ENCODE data around the gene CCDC85B. TPM values are rescaled to one million over a fixed set of nuclear protein-coding genes. Genes with fewer than 3 reads are reported as not detected.

CCDC85B gene
- total RNA-seq, 1 experiment from 2014 or later, result 55.3 TPM

DNA sequence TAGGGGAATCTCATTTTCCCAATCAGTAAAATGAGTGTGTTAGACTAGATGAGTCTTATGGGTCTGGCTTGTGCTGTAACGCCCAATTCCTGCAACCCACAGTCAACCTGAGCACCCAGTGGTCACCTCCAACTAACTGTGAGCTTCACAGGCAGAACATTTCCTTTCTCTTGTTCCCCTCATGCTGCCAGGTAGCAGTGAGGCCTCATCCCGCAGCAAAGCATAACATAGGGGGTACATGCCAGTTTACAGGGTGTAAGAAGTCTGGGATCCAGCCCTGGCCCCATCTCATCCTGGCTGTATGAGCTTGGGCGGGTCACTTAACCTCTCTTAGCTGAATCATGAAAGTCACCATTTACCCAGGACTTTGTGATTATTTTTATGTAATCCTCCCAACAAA is 21.6 kb upstream of the CCDC85B start:
- no peak for TF ChIP-seq FOXP1 (CRISPR knock-in tag; IDR thresholded peaks at IDR 0.05; ENCODE audit: borderline replicate concordance)
- TF ChIP-seq IRF2 (CRISPR knock-in tag; IDR thresholded peaks at IDR 0.05; ENCODE audit: borderline replicate concordance, low read depth), result no peak
- no peak for TF ChIP-seq ETV6 (CRISPR knock-in tag; IDR thresholded peaks at IDR 0.05)
- TF ChIP-seq ZNF423 (CRISPR knock-in tag; IDR thresholded peaks at IDR 0.05), result no peak
- TF ChIP-seq, protein P1, sequence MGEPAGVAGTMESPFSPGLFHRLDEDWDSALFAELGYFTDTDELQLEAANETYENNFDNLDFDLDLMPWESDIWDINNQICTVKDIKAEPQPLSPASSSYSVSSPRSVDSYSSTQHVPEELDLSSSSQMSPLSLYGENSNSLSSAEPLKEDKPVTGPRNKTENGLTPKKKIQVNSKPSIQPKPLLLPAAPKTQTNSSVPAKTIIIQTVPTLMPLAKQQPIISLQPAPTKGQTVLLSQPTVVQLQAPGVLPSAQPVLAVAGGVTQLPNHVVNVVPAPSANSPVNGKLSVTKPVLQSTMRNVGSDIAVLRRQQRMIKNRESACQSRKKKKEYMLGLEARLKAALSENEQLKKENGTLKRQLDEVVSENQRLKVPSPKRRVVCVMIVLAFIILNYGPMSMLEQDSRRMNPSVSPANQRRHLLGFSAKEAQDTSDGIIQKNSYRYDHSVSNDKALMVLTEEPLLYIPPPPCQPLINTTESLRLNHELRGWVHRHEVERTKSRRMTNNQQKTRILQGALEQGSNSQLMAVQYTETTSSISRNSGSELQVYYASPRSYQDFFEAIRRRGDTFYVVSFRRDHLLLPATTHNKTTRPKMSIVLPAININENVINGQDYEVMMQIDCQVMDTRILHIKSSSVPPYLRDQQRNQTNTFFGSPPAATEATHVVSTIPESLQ (CRISPR knock-in tag; IDR thresholded peaks at IDR 0.05), result no peak
- TF ChIP-seq, protein P2, sequence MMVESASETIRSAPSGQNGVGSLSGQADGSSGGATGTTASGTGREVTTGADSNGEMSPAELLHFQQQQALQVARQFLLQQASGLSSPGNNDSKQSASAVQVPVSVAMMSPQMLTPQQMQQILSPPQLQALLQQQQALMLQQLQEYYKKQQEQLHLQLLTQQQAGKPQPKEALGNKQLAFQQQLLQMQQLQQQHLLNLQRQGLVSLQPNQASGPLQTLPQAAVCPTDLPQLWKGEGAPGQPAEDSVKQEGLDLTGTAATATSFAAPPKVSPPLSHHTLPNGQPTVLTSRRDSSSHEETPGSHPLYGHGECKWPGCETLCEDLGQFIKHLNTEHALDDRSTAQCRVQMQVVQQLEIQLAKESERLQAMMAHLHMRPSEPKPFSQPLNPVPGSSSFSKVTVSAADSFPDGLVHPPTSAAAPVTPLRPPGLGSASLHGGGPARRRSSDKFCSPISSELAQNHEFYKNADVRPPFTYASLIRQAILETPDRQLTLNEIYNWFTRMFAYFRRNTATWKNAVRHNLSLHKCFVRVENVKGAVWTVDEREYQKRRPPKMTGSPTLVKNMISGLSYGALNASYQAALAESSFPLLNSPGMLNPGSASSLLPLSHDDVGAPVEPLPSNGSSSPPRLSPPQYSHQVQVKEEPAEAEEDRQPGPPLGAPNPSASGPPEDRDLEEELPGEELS (CRISPR knock-in tag; IDR thresholded peaks at IDR 0.05), result no peak
- no peak for TF ChIP-seq SOX15 (CRISPR knock-in tag; IDR thresholded peaks at IDR 0.05)
- TF ChIP-seq MYBL2 (CRISPR knock-in tag; IDR thresholded peaks at IDR 0.05), result no peak
- TF ChIP-seq HMGA2 (CRISPR knock-in tag; IDR thresholded peaks at IDR 0.05), result no peak
- TF ChIP-seq, protein P3, sequence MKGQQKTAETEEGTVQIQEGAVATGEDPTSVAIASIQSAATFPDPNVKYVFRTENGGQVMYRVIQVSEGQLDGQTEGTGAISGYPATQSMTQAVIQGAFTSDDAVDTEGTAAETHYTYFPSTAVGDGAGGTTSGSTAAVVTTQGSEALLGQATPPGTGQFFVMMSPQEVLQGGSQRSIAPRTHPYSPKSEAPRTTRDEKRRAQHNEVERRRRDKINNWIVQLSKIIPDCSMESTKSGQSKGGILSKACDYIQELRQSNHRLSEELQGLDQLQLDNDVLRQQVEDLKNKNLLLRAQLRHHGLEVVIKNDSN (CRISPR knock-in tag; IDR thresholded peaks at IDR 0.05), result no peak
- no peak for TF ChIP-seq GRHL2 (CRISPR knock-in tag; IDR thresholded peaks at IDR 0.05; ENCODE audit: insufficient replicate concordance, severe bottlenecking)
- TF ChIP-seq, protein P4, sequence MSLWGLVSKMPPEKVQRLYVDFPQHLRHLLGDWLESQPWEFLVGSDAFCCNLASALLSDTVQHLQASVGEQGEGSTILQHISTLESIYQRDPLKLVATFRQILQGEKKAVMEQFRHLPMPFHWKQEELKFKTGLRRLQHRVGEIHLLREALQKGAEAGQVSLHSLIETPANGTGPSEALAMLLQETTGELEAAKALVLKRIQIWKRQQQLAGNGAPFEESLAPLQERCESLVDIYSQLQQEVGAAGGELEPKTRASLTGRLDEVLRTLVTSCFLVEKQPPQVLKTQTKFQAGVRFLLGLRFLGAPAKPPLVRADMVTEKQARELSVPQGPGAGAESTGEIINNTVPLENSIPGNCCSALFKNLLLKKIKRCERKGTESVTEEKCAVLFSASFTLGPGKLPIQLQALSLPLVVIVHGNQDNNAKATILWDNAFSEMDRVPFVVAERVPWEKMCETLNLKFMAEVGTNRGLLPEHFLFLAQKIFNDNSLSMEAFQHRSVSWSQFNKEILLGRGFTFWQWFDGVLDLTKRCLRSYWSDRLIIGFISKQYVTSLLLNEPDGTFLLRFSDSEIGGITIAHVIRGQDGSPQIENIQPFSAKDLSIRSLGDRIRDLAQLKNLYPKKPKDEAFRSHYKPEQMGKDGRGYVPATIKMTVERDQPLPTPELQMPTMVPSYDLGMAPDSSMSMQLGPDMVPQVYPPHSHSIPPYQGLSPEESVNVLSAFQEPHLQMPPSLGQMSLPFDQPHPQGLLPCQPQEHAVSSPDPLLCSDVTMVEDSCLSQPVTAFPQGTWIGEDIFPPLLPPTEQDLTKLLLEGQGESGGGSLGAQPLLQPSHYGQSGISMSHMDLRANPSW (CRISPR knock-in tag; conservative IDR thresholded peaks at IDR 0.05; ENCODE audit: low read depth), result no peak
- no peak for TF ChIP-seq RORB (CRISPR knock-in tag; IDR thresholded peaks at IDR 0.05)
- TF ChIP-seq GABPB1 (CRISPR knock-in tag; IDR thresholded peaks at IDR 0.05), result no peak
- TF ChIP-seq, protein P5, sequence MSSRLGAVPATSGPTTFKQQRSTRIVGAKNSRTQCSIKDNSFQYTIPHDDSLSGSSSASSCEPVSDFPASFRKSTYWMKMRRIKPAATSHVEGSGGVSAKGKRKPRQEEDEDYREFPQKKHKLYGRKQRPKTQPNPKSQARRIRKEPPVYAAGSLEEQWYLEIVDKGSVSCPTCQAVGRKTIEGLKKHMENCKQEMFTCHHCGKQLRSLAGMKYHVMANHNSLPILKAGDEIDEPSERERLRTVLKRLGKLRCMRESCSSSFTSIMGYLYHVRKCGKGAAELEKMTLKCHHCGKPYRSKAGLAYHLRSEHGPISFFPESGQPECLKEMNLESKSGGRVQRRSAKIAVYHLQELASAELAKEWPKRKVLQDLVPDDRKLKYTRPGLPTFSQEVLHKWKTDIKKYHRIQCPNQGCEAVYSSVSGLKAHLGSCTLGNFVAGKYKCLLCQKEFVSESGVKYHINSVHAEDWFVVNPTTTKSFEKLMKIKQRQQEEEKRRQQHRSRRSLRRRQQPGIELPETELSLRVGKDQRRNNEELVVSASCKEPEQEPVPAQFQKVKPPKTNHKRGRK (CRISPR knock-in tag; IDR thresholded peaks at IDR 0.05; ENCODE audit: borderline replicate concordance), result no peak
- TF ChIP-seq, protein P6, sequence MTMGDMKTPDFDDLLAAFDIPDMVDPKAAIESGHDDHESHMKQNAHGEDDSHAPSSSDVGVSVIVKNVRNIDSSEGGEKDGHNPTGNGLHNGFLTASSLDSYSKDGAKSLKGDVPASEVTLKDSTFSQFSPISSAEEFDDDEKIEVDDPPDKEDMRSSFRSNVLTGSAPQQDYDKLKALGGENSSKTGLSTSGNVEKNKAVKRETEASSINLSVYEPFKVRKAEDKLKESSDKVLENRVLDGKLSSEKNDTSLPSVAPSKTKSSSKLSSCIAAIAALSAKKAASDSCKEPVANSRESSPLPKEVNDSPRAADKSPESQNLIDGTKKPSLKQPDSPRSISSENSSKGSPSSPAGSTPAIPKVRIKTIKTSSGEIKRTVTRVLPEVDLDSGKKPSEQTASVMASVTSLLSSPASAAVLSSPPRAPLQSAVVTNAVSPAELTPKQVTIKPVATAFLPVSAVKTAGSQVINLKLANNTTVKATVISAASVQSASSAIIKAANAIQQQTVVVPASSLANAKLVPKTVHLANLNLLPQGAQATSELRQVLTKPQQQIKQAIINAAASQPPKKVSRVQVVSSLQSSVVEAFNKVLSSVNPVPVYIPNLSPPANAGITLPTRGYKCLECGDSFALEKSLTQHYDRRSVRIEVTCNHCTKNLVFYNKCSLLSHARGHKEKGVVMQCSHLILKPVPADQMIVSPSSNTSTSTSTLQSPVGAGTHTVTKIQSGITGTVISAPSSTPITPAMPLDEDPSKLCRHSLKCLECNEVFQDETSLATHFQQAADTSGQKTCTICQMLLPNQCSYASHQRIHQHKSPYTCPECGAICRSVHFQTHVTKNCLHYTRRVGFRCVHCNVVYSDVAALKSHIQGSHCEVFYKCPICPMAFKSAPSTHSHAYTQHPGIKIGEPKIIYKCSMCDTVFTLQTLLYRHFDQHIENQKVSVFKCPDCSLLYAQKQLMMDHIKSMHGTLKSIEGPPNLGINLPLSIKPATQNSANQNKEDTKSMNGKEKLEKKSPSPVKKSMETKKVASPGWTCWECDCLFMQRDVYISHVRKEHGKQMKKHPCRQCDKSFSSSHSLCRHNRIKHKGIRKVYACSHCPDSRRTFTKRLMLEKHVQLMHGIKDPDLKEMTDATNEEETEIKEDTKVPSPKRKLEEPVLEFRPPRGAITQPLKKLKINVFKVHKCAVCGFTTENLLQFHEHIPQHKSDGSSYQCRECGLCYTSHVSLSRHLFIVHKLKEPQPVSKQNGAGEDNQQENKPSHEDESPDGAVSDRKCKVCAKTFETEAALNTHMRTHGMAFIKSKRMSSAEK (CRISPR knock-in tag; IDR thresholded peaks at IDR 0.05; ENCODE audit: borderline replicate concordance), result no peak
- no peak for TF ChIP-seq ESRRA (CRISPR knock-in tag; IDR thresholded peaks at IDR 0.05; ENCODE audit: borderline replicate concordance)
- Mint-ChIP-seq H3K27ac (no peak overlapping the region), H3K4me1 (peaks cover 10% of the 10 kb centered on the region), H3K27me3 (ENCODE audit: low read depth) (peaks cover 48% of the 10 kb centered on the region), H3K4me3 (no peak overlapping the region), H3K9me3 (no peaks in the 10 kb centered on the region), H3K36me3 (peaks cover 8% of the 10 kb centered on the region)
- ChIA-PET CTCF (interaction anchor here (3.8 to 16.6 kb wide), 3 partner anchors 9 to 89 kb away, joined by 11 to 539 read pairs (median 89); partner anchors contain the start of genes CCDC85B, CFL1, FIBP and MUS81), POLR2A (interaction anchor here (0.5 to 3.1 kb wide), 3 partner anchors 10 to 205 kb away, joined by 3 to 19 read pairs (median 5); partner anchors contain the start of genes CFL1 and MUS81)
- ATAC-seq (no peak), DNase-seq (ENCODE audit: low spot score) (no peak)
